Forelimb muscle (tissue), 1 donor: ENCODE data around the gene NID2. TPM values are rescaled to one million over a fixed set of nuclear protein-coding genes. Genes with fewer than 3 reads are reported as not detected.

ENCODE experiments used
- DNase-seq: peaks from one replicate; pipeline ENCODE4 v3.0.0-alpha.2; 2013; ENCODE audit warnings: low read depth
- polyA plus RNA-seq: library from polyadenylated mRNA; unstranded; fragments of 120-200 nt; gene quantifications from one replicate; pipeline ENCODE4 v1.2.1, GENCODE V29; 2013; ENCODE audit not compliant: insufficient read length

NID2 gene
- polyA plus RNA-seq, 1 donor: 71.7 TPM

GRCh38 chr14:52080808-52081755 is 12.2 kb upstream of the NID2 start:
- DNase-seq: no peak

GRCh38 chr14:52080158-52080800 is 11.4 kb upstream of the NID2 start:
- DNase-seq: no peak

- no peak for DNase-seq
Observed at GRCh38 chr14:52079239-52079959, 10.5 kb upstream of the NID2 start.

GRCh38 chr14:52078721-52079120 is 9.9 kb upstream of the NID2 start:
- DNase-seq: no peak

GRCh38 chr14:52078095-52078531 is 9.3 kb upstream of the NID2 start:
- no peak for DNase-seq

GRCh38 chr14:52077256-52077979 is 8.6 kb upstream of the NID2 start:
- no peak for DNase-seq

- DNase-seq: no peak
Observed at GRCh38 chr14:52076334-52076733, 7.5 kb upstream of the NID2 start.

GRCh38 chr14:52075371-52075770 is 6.5 kb upstream of the NID2 start:
- DNase-seq: no peak

- DNase-seq: no peak
Observed at GRCh38 chr14:52073251-52073650, 4.4 kb upstream of the NID2 start.

GRCh38 chr14:52072266-52072780 is 3.5 kb upstream of the NID2 start:
- no peak for DNase-seq

- DNase-seq: no peak
Observed at GRCh38 chr14:52071675-52072074, 2.8 kb upstream of the NID2 start.

- no peak for DNase-seq
Observed at GRCh38 chr14:52070051-52070431, 1.2 kb upstream of the NID2 start.

GRCh38 chr14:52069307-52070050 is 620 bp upstream of the NID2 start:
- no peak for DNase-seq

- no peak for DNase-seq
Observed at GRCh38 chr14:52067873-52068614, 815 bp downstream of the NID2 start.

- no peak for DNase-seq
Observed at GRCh38 chr14:52064174-52064573, 4.7 kb downstream of the NID2 start.

GRCh38 chr14:52063052-52063462 is 5.8 kb downstream of the NID2 start:
- DNase-seq: no peak

GRCh38 chr14:52061890-52062289 is 7.0 kb downstream of the NID2 start:
- DNase-seq: no peak

- DNase-seq: no peak
Observed at GRCh38 chr14:52061390-52061789, 7.5 kb downstream of the NID2 start.

GRCh38 chr14:52060080-52060479 is 8.8 kb downstream of the NID2 start:
- no peak for DNase-seq

GRCh38 chr14:52059649-52060048 is 9.2 kb downstream of the NID2 start:
- DNase-seq: no peak
